ENCODE data around the gene MARCO.

The MARCO gene

DNA sequence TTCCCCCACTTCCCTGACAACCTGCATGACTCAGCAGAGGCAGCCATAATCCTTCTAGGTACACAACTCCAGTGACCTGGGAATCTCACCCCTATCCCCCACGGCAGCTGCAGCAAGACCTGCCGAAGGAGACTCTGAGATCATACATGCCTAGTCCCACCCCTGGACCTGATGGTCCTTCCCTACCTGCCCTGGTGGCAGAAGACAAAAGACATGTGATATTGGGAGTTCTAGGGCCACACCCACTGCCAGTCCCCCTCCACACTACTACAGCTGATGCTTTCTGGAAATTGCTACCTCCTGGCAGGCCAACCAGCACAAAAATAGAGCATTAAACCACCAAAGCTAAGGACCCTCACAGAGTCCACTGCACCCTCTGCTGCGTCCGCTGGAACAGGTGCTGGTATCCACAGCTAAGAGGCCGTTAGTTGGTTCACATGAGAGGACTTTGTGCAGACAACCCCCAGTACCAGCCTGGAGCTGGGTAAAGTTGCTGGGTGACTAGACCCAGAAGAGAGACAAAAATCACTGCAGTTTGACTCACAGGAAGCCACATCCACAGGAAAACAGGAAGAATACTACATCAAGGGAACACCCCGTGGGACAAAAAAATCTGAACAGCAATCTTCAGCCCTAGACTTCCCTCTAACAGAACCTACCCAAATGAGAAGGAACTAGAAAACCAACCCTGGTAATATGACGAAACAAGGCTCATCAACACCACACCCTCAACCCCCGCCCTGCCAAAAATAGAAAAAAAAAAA is 12.5 kb downstream of the MARCO start:
- ATAC-seq: no peak
- TF ChIP-seq CSDC2 (CRISPR knock-in tag; IDR thresholded peaks at IDR 0.05): no peak
- TF ChIP-seq OSR1 (CRISPR knock-in tag; IDR thresholded peaks at IDR 0.05): no peak
- TF ChIP-seq ZNF70 (CRISPR knock-in tag; IDR thresholded peaks at IDR 0.05): no peak
- TF ChIP-seq, protein P1, sequence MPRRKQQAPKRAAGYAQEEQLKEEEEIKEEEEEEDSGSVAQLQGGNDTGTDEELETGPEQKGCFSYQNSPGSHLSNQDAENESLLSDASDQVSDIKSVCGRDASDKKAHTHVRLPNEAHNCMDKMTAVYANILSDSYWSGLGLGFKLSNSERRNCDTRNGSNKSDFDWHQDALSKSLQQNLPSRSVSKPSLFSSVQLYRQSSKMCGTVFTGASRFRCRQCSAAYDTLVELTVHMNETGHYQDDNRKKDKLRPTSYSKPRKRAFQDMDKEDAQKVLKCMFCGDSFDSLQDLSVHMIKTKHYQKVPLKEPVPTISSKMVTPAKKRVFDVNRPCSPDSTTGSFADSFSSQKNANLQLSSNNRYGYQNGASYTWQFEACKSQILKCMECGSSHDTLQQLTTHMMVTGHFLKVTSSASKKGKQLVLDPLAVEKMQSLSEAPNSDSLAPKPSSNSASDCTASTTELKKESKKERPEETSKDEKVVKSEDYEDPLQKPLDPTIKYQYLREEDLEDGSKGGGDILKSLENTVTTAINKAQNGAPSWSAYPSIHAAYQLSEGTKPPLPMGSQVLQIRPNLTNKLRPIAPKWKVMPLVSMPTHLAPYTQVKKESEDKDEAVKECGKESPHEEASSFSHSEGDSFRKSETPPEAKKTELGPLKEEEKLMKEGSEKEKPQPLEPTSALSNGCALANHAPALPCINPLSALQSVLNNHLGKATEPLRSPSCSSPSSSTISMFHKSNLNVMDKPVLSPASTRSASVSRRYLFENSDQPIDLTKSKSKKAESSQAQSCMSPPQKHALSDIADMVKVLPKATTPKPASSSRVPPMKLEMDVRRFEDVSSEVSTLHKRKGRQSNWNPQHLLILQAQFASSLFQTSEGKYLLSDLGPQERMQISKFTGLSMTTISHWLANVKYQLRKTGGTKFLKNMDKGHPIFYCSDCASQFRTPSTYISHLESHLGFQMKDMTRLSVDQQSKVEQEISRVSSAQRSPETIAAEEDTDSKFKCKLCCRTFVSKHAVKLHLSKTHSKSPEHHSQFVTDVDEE (CRISPR knock-in tag; IDR thresholded peaks at IDR 0.05): no peak
- no peak for TF ChIP-seq PPARA (CRISPR knock-in tag; IDR thresholded peaks at IDR 0.05; ENCODE audit: borderline replicate concordance)
- TF ChIP-seq TOX (CRISPR knock-in tag; IDR thresholded peaks at IDR 0.05; ENCODE audit: borderline replicate concordance): no peak
- no peak for TF ChIP-seq ZFP3 (CRISPR knock-in tag; IDR thresholded peaks at IDR 0.05)
- TF ChIP-seq, protein P2, sequence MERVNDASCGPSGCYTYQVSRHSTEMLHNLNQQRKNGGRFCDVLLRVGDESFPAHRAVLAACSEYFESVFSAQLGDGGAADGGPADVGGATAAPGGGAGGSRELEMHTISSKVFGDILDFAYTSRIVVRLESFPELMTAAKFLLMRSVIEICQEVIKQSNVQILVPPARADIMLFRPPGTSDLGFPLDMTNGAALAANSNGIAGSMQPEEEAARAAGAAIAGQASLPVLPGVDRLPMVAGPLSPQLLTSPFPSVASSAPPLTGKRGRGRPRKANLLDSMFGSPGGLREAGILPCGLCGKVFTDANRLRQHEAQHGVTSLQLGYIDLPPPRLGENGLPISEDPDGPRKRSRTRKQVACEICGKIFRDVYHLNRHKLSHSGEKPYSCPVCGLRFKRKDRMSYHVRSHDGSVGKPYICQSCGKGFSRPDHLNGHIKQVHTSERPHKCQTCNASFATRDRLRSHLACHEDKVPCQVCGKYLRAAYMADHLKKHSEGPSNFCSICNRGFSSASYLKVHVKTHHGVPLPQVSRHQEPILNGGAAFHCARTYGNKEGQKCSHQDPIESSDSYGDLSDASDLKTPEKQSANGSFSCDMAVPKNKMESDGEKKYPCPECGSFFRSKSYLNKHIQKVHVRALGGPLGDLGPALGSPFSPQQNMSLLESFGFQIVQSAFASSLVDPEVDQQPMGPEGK (CRISPR knock-in tag; IDR thresholded peaks at IDR 0.05; ENCODE audit: borderline replicate concordance): no peak
- TF ChIP-seq ZNF565 (CRISPR knock-in tag; conservative IDR thresholded peaks at IDR 0.05; ENCODE audit: low read depth): no peak
- no peak for TF ChIP-seq ZFP30 (CRISPR knock-in tag; IDR thresholded peaks at IDR 0.05)
- no peak for TF ChIP-seq ISL1 (CRISPR knock-in tag; IDR thresholded peaks at IDR 0.05)
- no peak for TF ChIP-seq TCF4 (CRISPR knock-in tag; IDR thresholded peaks at IDR 0.05; ENCODE audit: borderline replicate concordance)
- no peak for TF ChIP-seq BACH2 (CRISPR knock-in tag; IDR thresholded peaks at IDR 0.05; ENCODE audit: borderline replicate concordance)
- TF ChIP-seq, protein P3, sequence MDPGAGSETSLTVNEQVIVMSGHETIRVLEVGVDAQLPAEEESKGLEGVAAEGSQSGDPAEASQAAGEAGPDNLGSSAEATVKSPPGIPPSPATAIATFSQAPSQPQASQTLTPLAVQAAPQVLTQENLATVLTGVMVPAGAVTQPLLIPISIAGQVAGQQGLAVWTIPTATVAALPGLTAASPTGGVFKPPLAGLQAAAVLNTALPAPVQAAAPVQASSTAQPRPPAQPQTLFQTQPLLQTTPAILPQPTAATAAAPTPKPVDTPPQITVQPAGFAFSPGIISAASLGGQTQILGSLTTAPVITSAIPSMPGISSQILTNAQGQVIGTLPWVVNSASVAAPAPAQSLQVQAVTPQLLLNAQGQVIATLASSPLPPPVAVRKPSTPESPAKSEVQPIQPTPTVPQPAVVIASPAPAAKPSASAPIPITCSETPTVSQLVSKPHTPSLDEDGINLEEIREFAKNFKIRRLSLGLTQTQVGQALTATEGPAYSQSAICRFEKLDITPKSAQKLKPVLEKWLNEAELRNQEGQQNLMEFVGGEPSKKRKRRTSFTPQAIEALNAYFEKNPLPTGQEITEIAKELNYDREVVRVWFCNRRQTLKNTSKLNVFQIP (CRISPR knock-in tag; IDR thresholded peaks at IDR 0.05; ENCODE audit: borderline replicate concordance, low read depth): no peak
- no peak for TF ChIP-seq ESRRG (CRISPR knock-in tag; IDR thresholded peaks at IDR 0.05)
- TF ChIP-seq ZC3H10 (CRISPR knock-in tag; IDR thresholded peaks at IDR 0.05): no peak
- no peak for TF ChIP-seq ZNF8 (CRISPR knock-in tag; IDR thresholded peaks at IDR 0.05)
- no peak for TF ChIP-seq SNAI2 (CRISPR knock-in tag; IDR thresholded peaks at IDR 0.05)

DNA sequence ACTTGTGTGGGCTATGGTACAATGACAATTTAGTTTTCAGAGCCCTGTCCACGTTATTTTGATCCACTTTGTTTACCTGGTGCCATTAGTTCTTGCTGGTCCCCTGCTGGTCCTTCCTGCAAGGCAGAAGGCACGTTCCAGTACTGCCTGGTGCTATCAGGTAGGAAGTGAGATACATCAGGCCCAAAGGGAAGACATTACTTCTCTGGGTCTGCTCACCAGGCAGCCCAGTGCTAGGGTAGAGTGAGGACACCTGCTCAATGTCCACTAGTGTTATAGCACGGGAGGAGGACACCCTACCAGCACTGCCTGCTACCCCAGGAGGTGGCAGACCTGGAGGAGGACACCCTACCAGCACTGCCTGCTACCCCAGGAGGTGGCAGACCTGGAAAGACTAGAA is 23.7 kb downstream of the MARCO start:
- no peak for TF ChIP-seq TCF4 (CRISPR knock-in tag; IDR thresholded peaks at IDR 0.05; ENCODE audit: borderline replicate concordance)
- no peak for TF ChIP-seq ARNTL (CRISPR knock-in tag; IDR thresholded peaks at IDR 0.05; ENCODE audit: borderline replicate concordance, low read depth)
- no peak for ATAC-seq

DNA sequence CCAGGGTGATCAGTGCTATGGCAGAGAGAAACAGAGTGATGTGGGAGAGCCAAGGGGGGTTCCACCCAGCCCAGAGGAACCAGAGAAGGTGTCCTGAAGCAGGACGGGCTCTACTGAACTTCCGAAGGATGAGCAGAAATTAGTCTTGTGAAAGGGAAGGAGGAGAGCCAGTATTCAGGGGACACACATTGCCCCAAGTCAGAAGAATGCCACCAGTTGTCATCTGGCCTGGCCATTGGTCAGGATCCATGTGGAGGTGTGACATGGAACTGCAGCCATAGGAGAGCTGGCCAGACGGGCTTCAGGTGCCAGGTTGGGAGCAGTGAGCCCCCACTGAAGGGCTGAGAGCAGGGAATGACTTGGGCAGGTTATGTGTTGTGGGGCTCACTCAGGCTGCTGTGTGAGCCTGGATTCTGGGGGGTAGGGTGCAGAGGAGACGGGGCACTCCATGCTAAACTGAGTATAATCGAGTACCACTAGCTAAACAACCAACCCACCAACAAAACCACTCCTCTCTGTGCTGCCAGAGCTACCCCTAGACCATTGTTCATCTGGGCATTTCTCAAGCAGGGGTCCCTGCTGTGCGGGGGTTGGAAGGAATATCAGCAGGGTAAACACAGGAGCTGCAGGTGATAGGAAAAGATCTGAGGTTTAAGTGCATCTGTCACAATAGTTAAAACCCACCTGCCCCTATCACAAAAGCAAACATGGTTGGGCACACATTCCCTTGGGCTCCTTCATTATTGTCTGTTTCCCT is 25.3 kb downstream of the MARCO start:
- no peak for ATAC-seq
- TF ChIP-seq ESRRG (CRISPR knock-in tag; IDR thresholded peaks at IDR 0.05): no peak
- no peak for TF ChIP-seq CSDC2 (CRISPR knock-in tag; IDR thresholded peaks at IDR 0.05)
- no peak for TF ChIP-seq ARNTL (CRISPR knock-in tag; IDR thresholded peaks at IDR 0.05; ENCODE audit: borderline replicate concordance, low read depth)
- no peak for TF ChIP-seq GLIS3 (CRISPR knock-in tag; IDR thresholded peaks at IDR 0.05)
- no peak for TF ChIP-seq SNAI2 (CRISPR knock-in tag; IDR thresholded peaks at IDR 0.05)
- TF ChIP-seq, protein P1 (CRISPR knock-in tag; IDR thresholded peaks at IDR 0.05): no peak
- no peak for TF ChIP-seq OSR1 (CRISPR knock-in tag; IDR thresholded peaks at IDR 0.05)
- no peak for TF ChIP-seq ISL1 (CRISPR knock-in tag; IDR thresholded peaks at IDR 0.05)
- TF ChIP-seq ZC3H10 (CRISPR knock-in tag; IDR thresholded peaks at IDR 0.05): no peak
- TF ChIP-seq ZNF565 (CRISPR knock-in tag; conservative IDR thresholded peaks at IDR 0.05; ENCODE audit: low read depth): no peak
- TF ChIP-seq ZNF8 (CRISPR knock-in tag; IDR thresholded peaks at IDR 0.05): no peak
- no peak for TF ChIP-seq BACH2 (CRISPR knock-in tag; IDR thresholded peaks at IDR 0.05; ENCODE audit: borderline replicate concordance)
- no peak for TF ChIP-seq ZFP30 (CRISPR knock-in tag; IDR thresholded peaks at IDR 0.05)
- TF ChIP-seq, protein P4, sequence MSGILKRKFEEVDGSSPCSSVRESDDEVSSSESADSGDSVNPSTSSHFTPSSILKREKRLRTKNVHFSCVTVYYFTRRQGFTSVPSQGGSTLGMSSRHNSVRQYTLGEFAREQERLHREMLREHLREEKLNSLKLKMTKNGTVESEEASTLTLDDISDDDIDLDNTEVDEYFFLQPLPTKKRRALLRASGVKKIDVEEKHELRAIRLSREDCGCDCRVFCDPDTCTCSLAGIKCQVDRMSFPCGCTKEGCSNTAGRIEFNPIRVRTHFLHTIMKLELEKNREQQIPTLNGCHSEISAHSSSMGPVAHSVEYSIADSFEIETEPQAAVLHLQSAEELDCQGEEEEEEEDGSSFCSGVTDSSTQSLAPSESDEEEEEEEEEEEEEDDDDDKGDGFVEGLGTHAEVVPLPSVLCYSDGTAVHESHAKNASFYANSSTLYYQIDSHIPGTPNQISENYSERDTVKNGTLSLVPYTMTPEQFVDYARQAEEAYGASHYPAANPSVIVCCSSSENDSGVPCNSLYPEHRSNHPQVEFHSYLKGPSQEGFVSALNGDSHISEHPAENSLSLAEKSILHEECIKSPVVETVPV (CRISPR knock-in tag; IDR thresholded peaks at IDR 0.05): no peak
- no peak for TF ChIP-seq TOX (CRISPR knock-in tag; IDR thresholded peaks at IDR 0.05; ENCODE audit: borderline replicate concordance)
- TF ChIP-seq, protein P2 (CRISPR knock-in tag; IDR thresholded peaks at IDR 0.05; ENCODE audit: borderline replicate concordance): no peak
- no peak for TF ChIP-seq TCF4 (CRISPR knock-in tag; IDR thresholded peaks at IDR 0.05; ENCODE audit: borderline replicate concordance)
- no peak for TF ChIP-seq RARB (CRISPR knock-in tag; IDR thresholded peaks at IDR 0.05)

Data from SK-N-SH treated with all-trans-retinoic acid at 6 μM for 48 hours (cell line).